ES-I3 (cell line): ENCODE data around the gene OSBPL8.
"Not testable (repeated sequence)": the region's sequence is repeated elsewhere in the genome, so short reads cannot be mapped to it uniquely, and the experiment has no call there.

Source experiments
- H3K36me3 ChIP-seq: 2 replicates; pipeline ENCODE4 v1.6.1; 2013; ENCODE audit warnings: mild to moderate bottlenecking, low read length, control low read depth, moderate library complexity; ENCODE audit not compliant: insufficient read depth
- H3K4me1 ChIP-seq: 2 replicates; pipeline ENCODE4 v1.6.1; 2013; ENCODE audit warnings: mild to moderate bottlenecking, control low read depth, low read length; ENCODE audit not compliant: insufficient read depth
- H3K9ac ChIP-seq: 2 replicates; pipeline ENCODE4 v1.6.1; 2013; ENCODE audit warnings: low read depth, mild to moderate bottlenecking, low read length, moderate library complexity
- H3K9me3 ChIP-seq: 2 replicates; pipeline ENCODE4 v1.6.1; 2013; ENCODE audit warnings: mild to moderate bottlenecking, low read length, moderate library complexity; ENCODE audit not compliant: control insufficient read depth, insufficient read depth

Gene OSBPL8

GRCh38 chr12:76520348-76520747 is 39.2 kb downstream of the OSBPL8 start:
- Histone ChIP-seq H3K9ac (no peak overlapping the region), H3K36me3 (no peaks in the 10 kb centered on the region), H3K4me1 (no peaks in the 10 kb centered on the region), H3K9me3 (peaks cover 51% of the 10 kb centered on the region)

GRCh38 chr12:76519538-76519937 is 40.0 kb downstream of the OSBPL8 start:
- Histone ChIP-seq H3K9me3 (peaks cover 56% of the 10 kb centered on the region), H3K9ac (no peak overlapping the region), H3K36me3 (no peaks in the 10 kb centered on the region), H3K4me1 (no peaks in the 10 kb centered on the region)

- H3K9ac ChIP-seq, result no peak overlapping the region
- H3K36me3 ChIP-seq, result no peaks in the 10 kb centered on the region
- no peaks in the 10 kb centered on the region for H3K4me1 ChIP-seq
- peaks cover 58% of the 10 kb centered on the region for H3K9me3 ChIP-seq
Observed at GRCh38 chr12:76518699-76519098, 40.9 kb downstream of the OSBPL8 start.

GRCh38 chr12:76515271-76515670 is 44.3 kb downstream of the OSBPL8 start:
- Histone ChIP-seq H3K36me3 (0 out of 2 replicates have a peak, but pooled peaks cover 3% of the 10 kb centered on the region), H3K9ac (no peak overlapping the region), H3K4me1 (no peaks in the 10 kb centered on the region), H3K9me3 (peaks cover 45% of the 10 kb centered on the region)

- H3K9me3 ChIP-seq, result peaks cover 12% of the 10 kb centered on the region
- not testable (repeated sequence) for H3K9ac ChIP-seq, H3K4me1 ChIP-seq, H3K36me3 ChIP-seq
Observed at GRCh38 chr12:76511116-76511716, 48.4 kb downstream of the OSBPL8 start.

- Histone ChIP-seq H3K4me1 (no peaks in the 10 kb centered on the region), H3K36me3 (0 out of 2 replicates have a peak, but pooled peaks cover 3% of the 10 kb centered on the region), H3K9me3 (no peaks in the 10 kb centered on the region), H3K9ac (no peak overlapping the region)
Observed at GRCh38 chr12:76508128-76508980, 51.2 kb downstream of the OSBPL8 start.

GRCh38 chr12:76506149-76506548 is 53.4 kb downstream of the OSBPL8 start:
- no peaks in the 10 kb centered on the region for H3K36me3 ChIP-seq
- H3K9ac ChIP-seq, result no peak overlapping the region
- no peaks in the 10 kb centered on the region for H3K9me3 ChIP-seq
- H3K4me1 ChIP-seq, result no peaks in the 10 kb centered on the region

GRCh38 chr12:76505050-76505449 is 54.5 kb downstream of the OSBPL8 start:
- no peaks in the 10 kb centered on the region for H3K9me3 ChIP-seq
- no peaks in the 10 kb centered on the region for H3K36me3 ChIP-seq
- H3K9ac ChIP-seq, result no peak overlapping the region
- H3K4me1 ChIP-seq, result no peaks in the 10 kb centered on the region

GRCh38 chr12:76504606-76505005 is 55.0 kb downstream of the OSBPL8 start:
- Histone ChIP-seq H3K9me3 (no peaks in the 10 kb centered on the region), H3K36me3 (no peaks in the 10 kb centered on the region), H3K9ac (no peak overlapping the region), H3K4me1 (no peaks in the 10 kb centered on the region)

GRCh38 chr12:76503957-76504356 is 55.6 kb downstream of the OSBPL8 start:
- H3K4me1 ChIP-seq, result no peaks in the 10 kb centered on the region
- no peak overlapping the region for H3K9ac ChIP-seq
- no peaks in the 10 kb centered on the region for H3K9me3 ChIP-seq
- H3K36me3 ChIP-seq, result no peaks in the 10 kb centered on the region

GRCh38 chr12:76501390-76501789 is 58.2 kb downstream of the OSBPL8 start:
- Histone ChIP-seq H3K9me3 (no peaks in the 10 kb centered on the region), H3K4me1 (no peaks in the 10 kb centered on the region), H3K9ac (no peak overlapping the region), H3K36me3 (no peaks in the 10 kb centered on the region)

- H3K4me1 ChIP-seq, H3K36me3 ChIP-seq, H3K9me3 ChIP-seq, H3K9ac ChIP-seq: not testable (repeated sequence)
Observed at GRCh38 chr12:76499136-76499535, 60.4 kb downstream of the OSBPL8 start.

- Histone ChIP-seq H3K4me1 (no peaks in the 10 kb centered on the region), H3K36me3 (no peaks in the 10 kb centered on the region), H3K9me3 (peaks cover 3% of the 10 kb centered on the region), H3K9ac (no peak overlapping the region)
Observed at GRCh38 chr12:76495556-76495955, 64.0 kb downstream of the OSBPL8 start.

GRCh38 chr12:76491292-76491691 is 68.3 kb downstream of the OSBPL8 start:
- Histone ChIP-seq H3K9me3 (peaks cover 3% of the 10 kb centered on the region), H3K4me1 (no peaks in the 10 kb centered on the region), H3K9ac (no peak overlapping the region), H3K36me3 (no peaks in the 10 kb centered on the region; the same call in 1 of the 2 replicates)

- no peaks in the 10 kb centered on the region for H3K4me1 ChIP-seq
- no peak overlapping the region for H3K9ac ChIP-seq
- no peaks in the 10 kb centered on the region; the same call in 1 of the 2 replicates for H3K36me3 ChIP-seq
- H3K9me3 ChIP-seq, result peaks cover 3% of the 10 kb centered on the region
Observed at GRCh38 chr12:76490763-76491162, 68.8 kb downstream of the OSBPL8 start.
